Measurements from ENCODE around the gene ULK4. TPM values are rescaled to one million over a fixed set of nuclear protein-coding genes. Genes with fewer than 3 reads are reported as not detected.

ULK4 gene
- total RNA-seq, 1 experiment from 2014 or later, result 14.3 TPM

DNA sequence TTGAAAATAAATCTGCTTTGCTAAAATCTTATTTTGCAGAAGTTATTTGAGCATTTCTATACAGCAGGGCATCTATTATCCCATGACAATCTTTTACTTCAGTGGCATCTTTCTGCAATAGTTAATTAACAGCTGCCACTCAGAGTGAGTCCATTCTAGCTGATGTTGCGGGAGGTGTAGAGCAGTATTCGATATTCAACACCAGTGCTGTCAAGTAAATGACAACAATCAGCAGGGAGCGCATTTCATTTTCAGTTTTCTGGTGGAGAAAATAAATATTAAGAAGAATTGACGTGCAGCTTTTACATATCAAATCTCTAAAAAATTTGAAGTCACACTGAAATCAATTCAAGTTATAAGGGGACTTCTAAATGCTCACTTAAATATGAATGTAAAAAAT lies 476.4 kb downstream of the ULK4 start:
- in situ Hi-C loops (cut with HindIII; ENCODE audit: low pct_unique_long_range_greater_than_20kb, low sequenced_read_pairs) (no loop called here), intact Hi-C loops (cut with micrococcal nuclease; ENCODE audit: unreplicated experiment) (no loop called here)
- no peaks in the 10 kb centered on the region for H3K36me3 ChIP-seq (ENCODE audit: control insufficient read depth, insufficient read depth, low read length)
- H3K27me3 ChIP-seq (ENCODE audit: control insufficient read depth, insufficient read depth, low read length), result no peaks in the 10 kb centered on the region
- no peak overlapping the region for H3K4me3 ChIP-seq (ENCODE audit: low read depth in 2 of 2, low read length in 2 of 2)
- no peaks in the 10 kb centered on the region for H3K4me1 ChIP-seq (ENCODE audit: control insufficient read depth, insufficient read depth, low read length)
- ATAC-seq (no peak), DNase-seq (ENCODE audit: low read depth, low spot score) (no peak)
- TF ChIP-seq, protein P1, sequence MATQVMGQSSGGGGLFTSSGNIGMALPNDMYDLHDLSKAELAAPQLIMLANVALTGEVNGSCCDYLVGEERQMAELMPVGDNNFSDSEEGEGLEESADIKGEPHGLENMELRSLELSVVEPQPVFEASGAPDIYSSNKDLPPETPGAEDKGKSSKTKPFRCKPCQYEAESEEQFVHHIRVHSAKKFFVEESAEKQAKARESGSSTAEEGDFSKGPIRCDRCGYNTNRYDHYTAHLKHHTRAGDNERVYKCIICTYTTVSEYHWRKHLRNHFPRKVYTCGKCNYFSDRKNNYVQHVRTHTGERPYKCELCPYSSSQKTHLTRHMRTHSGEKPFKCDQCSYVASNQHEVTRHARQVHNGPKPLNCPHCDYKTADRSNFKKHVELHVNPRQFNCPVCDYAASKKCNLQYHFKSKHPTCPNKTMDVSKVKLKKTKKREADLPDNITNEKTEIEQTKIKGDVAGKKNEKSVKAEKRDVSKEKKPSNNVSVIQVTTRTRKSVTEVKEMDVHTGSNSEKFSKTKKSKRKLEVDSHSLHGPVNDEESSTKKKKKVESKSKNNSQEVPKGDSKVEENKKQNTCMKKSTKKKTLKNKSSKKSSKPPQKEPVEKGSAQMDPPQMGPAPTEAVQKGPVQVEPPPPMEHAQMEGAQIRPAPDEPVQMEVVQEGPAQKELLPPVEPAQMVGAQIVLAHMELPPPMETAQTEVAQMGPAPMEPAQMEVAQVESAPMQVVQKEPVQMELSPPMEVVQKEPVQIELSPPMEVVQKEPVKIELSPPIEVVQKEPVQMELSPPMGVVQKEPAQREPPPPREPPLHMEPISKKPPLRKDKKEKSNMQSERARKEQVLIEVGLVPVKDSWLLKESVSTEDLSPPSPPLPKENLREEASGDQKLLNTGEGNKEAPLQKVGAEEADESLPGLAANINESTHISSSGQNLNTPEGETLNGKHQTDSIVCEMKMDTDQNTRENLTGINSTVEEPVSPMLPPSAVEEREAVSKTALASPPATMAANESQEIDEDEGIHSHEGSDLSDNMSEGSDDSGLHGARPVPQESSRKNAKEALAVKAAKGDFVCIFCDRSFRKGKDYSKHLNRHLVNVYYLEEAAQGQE (IDR thresholded peaks at IDR 0.05; ENCODE audit: insufficient read depth in 1 of 2, low read depth in 2 of 2, low read length in 1 of 2), result no peak
- TF ChIP-seq SIN3A (IDR thresholded peaks at IDR 0.05; ENCODE audit: borderline replicate concordance, insufficient read depth, low read depth, low read length), result no peak
- no peak for TF ChIP-seq POLR2AphosphoS5 (IDR thresholded peaks at IDR 0.05; ENCODE audit: low read depth, low read length)
- TF ChIP-seq TCF7L2 (IDR thresholded peaks at IDR 0.05; ENCODE audit: low read depth, low read length), result no peak
- TF ChIP-seq, protein P2, sequence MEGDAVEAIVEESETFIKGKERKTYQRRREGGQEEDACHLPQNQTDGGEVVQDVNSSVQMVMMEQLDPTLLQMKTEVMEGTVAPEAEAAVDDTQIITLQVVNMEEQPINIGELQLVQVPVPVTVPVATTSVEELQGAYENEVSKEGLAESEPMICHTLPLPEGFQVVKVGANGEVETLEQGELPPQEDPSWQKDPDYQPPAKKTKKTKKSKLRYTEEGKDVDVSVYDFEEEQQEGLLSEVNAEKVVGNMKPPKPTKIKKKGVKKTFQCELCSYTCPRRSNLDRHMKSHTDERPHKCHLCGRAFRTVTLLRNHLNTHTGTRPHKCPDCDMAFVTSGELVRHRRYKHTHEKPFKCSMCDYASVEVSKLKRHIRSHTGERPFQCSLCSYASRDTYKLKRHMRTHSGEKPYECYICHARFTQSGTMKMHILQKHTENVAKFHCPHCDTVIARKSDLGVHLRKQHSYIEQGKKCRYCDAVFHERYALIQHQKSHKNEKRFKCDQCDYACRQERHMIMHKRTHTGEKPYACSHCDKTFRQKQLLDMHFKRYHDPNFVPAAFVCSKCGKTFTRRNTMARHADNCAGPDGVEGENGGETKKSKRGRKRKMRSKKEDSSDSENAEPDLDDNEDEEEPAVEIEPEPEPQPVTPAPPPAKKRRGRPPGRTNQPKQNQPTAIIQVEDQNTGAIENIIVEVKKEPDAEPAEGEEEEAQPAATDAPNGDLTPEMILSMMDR (IDR thresholded peaks at IDR 0.05), result no peak
- no peaks in the 10 kb centered on the region for H3K9me3 ChIP-seq (ENCODE audit: control insufficient read depth, insufficient read depth, low read depth, low read length)
- no TSS peak for BruUV-seq (replicated peaks)
- CTCF ChIA-PET, result no interaction called here
- POLR2A ChIA-PET, result no interaction called here
- H3K27ac ChIP-seq (ENCODE audit: low read length), result no peak overlapping the region

DNA sequence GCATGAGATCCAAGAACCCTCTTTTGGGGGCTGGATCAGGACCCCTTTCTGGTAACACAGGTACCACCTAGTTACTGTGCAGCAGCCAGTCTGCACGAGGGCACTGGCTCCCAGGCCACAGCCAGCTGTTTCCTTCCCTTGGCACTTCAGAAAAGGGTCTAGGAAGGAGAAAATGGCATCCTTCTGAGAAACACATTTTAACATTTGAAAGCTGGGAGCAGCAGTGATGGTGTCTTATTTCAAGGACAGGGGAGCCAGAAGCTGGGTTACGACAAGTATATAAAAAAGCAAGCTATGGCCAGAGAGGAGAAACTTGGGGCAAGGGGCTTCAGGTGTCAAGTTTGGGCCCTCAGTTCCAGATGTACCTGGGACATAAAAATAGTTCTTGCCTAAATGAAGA lies 479.8 kb downstream of the ULK4 start:
- ChIA-PET POLR2A (no interaction called here), CTCF (no interaction called here)
- no peak for DNase-seq (ENCODE audit: low read depth, low spot score)
- ATAC-seq, result no peak
- Histone ChIP-seq H3K27ac (ENCODE audit: low read length) (no peak overlapping the region), H3K9me3 (ENCODE audit: control insufficient read depth, insufficient read depth, low read depth, low read length) (no peaks in the 10 kb centered on the region), H3K4me3 (ENCODE audit: low read depth in 2 of 2, low read length in 2 of 2) (no peak overlapping the region), H3K27me3 (ENCODE audit: control insufficient read depth, insufficient read depth, low read length) (no peaks in the 10 kb centered on the region), H3K4me1 (ENCODE audit: control insufficient read depth, insufficient read depth, low read length) (no peaks in the 10 kb centered on the region), H3K36me3 (ENCODE audit: control insufficient read depth, insufficient read depth, low read length) (no peaks in the 10 kb centered on the region)
- BruUV-seq (replicated peaks), result no TSS peak
- in situ Hi-C loops (cut with HindIII; ENCODE audit: low pct_unique_long_range_greater_than_20kb, low sequenced_read_pairs) (no loop called here), intact Hi-C loops (cut with micrococcal nuclease; ENCODE audit: unreplicated experiment) (no loop called here)
- TF ChIP-seq TCF7L2 (IDR thresholded peaks at IDR 0.05; ENCODE audit: low read depth, low read length) (no peak), POLR2AphosphoS5 (IDR thresholded peaks at IDR 0.05; ENCODE audit: low read depth, low read length) (no peak), SIN3A (IDR thresholded peaks at IDR 0.05; ENCODE audit: borderline replicate concordance, insufficient read depth, low read depth, low read length) (no peak)
- TF ChIP-seq, protein P2 (IDR thresholded peaks at IDR 0.05), result no peak
- TF ChIP-seq, protein P1 (IDR thresholded peaks at IDR 0.05; ENCODE audit: insufficient read depth in 1 of 2, low read depth in 2 of 2, low read length in 1 of 2), result no peak
